GM12875 (cell line): ENCODE data around the gene RBP5.

Experiments
- H3K4me3 ChIP-seq: one replicate; pipeline ENCODE4 v1.5.1; 2011; ENCODE audit warnings: low read depth, low read length, control low read depth
- CTCF ChIP-seq: IDR thresholded peaks from 2 replicates; pipeline ENCODE4 v1.5.1; 2011; ENCODE audit warnings: low read depth, mild to moderate bottlenecking, control low read depth, inconsistent platforms, low read length, moderate library complexity, borderline replicate concordance; ENCODE audit not compliant: insufficient read depth

RBP5 gene

GRCh38 chr12:7101694-7102131 is 27.0 kb downstream of the RBP5 start:
- TF ChIP-seq CTCF, result no peak
- H3K4me3 ChIP-seq, result no peak overlapping the region

- no peak for TF ChIP-seq CTCF
- H3K4me3 ChIP-seq, result no peak overlapping the region
These were observed 27.5 kb downstream of the RBP5 start for GRCh38 chr12:7101047-7101693.

- TF ChIP-seq CTCF, result no peak
- no peak overlapping the region for H3K4me3 ChIP-seq
These were observed 28.4 kb downstream of the RBP5 start for GRCh38 chr12:7100239-7100638.

GRCh38 chr12:7099290-7099996 is 29.2 kb downstream of the RBP5 start:
- TF ChIP-seq CTCF, result no peak
- H3K4me3 ChIP-seq, result no peak overlapping the region

GRCh38 chr12:7096979-7097378 is 31.7 kb downstream of the RBP5 start:
- TF ChIP-seq CTCF, result no peak
- no peak overlapping the region for H3K4me3 ChIP-seq

- no peak overlapping the region for H3K4me3 ChIP-seq
- no peak for TF ChIP-seq CTCF
These were observed 32.4 kb downstream of the RBP5 start for GRCh38 chr12:7096006-7096932.

GRCh38 chr12:7093892-7094291 is 34.8 kb downstream of the RBP5 start:
- H3K4me3 ChIP-seq, result no peak overlapping the region
- no peak for TF ChIP-seq CTCF
